ENCODE data around the gene PCDHGA12.

PCDHGA12 gene

DNA sequence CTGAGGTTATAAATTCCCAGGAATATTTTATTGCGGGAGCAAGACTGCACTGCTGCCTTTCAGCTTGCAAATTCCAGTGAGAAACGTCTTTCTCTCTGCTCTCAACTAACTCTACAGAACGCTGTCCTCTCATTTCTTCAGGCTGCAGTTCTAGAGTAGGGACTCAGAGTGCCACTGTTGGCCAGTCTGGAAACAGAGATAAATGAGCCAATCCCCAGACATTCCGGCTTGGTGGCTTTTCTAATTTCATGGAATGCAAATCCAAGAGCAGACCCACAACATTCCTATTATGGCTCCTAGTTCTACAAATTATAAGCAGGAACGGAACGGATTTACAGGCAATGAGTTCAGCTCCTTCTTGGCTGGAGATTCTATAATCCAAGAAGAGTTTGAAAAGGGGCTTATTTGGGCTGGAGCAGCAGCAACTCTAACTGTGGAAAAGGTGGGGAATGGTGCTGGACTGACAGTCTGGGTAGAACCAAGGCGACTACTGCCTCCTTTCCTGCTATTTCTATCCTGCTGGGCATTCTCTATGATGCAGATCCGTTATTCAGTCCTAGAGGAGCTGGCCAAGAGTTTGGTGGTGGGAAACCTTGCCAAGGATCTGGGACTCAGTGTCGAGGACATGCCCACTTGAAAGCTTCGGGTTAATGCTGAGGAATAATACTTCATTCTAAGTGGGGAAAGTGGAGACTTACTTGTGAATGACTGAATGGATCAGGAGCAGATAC is 9.3 kb downstream of the PCDHGA12 start:
- DNase-seq (ENCODE audit: low read depth): no peak

DNA sequence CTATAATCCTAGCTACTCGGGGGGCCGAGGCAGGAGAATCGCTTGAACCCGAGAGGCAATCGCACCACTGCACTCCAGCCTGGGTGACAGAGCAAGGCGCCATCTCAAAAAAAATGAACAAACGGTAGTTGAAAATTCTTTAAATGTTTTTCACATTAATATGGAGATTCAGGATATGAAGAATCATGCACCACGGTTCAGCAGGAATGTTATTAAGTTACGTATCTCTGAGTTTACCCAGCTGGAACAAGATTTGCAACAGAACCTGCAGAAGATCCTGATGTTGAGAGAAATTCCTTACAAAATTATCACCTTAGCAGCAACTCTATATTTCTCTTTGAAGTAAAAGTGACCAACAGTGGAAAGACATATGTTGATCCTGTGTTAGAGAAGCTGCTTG is 10.0 kb downstream of the PCDHGA12 start:
- no peak for DNase-seq (ENCODE audit: low read depth)

DNA sequence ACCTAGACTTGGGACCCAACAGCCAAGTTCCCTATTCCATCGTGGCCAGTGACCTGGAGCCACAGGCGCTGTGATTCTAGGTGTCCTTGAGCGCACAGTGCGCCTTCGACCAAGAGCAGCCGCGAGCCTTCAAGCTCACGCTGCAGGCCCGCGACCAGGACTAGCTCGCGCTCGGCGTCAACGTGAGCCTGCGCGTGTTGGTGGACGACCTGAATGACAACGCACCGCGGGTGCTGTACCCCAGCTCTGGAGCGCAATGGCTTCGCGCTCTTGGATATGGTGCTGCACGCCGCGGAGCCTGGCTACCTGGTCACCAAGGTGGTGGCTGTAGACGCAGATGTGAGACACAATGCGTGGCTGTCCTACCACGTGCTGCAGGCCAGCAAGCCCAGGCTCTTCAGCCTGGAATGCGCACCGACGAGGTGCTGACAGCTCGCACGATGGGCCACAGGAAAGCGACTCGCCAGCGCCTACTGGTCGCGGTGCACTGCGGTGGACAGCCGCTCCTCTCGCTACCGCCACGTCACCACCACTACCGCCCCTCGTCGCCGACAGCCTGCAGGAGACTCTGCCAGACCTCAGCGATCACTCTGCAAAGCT is 11.4 kb downstream of the PCDHGA12 start:
- no peak for DNase-seq (ENCODE audit: low read depth)

DNA sequence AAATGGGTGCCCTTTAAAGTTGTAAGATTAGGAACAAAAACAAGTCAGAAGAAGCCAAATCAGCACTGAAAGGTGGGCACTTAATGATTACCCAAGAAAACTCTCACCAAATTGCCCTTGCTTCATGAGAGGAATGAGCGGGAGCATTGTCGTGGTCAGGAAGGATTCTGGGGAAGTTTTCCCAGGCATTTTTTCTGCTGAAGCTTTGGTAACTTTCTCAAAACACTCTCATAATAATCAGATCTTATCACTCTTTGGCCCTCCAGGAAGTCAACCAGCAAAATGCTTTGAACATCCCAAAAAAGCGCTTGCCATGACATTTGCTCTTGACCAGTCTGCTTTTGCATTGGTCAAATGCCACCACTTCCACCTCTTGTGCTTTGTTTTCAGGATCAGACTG is 35.0 kb downstream of the PCDHGA12 start:
- no peak for DNase-seq (ENCODE audit: low read depth)

DNA sequence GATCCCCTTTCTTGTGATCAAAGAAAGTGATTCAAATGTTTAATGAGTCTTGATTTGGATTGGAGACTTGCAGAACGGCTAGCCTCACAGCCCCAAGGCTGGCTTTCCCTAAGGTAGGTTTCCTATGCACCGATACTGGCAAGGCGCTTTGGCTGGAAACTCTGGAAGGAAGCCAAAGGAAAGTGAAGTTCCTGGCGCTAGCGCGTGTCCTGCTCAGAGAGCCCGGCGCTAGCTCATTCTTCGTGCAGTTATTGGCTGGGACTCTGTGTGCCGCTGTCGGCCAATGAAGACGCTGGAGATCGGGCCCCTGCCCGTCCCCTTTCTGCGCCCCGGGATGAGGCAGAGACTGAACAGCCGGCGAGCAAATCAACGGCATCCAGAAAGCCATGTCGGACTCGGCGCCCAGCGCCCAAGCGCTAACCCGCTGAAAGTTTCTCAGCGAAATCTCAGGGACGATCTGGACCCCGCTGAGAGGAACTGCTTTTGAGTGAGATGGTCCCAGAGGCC is 45.4 kb downstream of the PCDHGA12 start, which contains the start of gene PCDHGC3:
Gene PCDHGC3 (plus strand): TSS at position 342 of the 507 bp plus-strand sequence. CDS start 151 bp downstream, at position 493.
- peak; percentile 92 for DNase-seq (ENCODE audit: low read depth)

DNA sequence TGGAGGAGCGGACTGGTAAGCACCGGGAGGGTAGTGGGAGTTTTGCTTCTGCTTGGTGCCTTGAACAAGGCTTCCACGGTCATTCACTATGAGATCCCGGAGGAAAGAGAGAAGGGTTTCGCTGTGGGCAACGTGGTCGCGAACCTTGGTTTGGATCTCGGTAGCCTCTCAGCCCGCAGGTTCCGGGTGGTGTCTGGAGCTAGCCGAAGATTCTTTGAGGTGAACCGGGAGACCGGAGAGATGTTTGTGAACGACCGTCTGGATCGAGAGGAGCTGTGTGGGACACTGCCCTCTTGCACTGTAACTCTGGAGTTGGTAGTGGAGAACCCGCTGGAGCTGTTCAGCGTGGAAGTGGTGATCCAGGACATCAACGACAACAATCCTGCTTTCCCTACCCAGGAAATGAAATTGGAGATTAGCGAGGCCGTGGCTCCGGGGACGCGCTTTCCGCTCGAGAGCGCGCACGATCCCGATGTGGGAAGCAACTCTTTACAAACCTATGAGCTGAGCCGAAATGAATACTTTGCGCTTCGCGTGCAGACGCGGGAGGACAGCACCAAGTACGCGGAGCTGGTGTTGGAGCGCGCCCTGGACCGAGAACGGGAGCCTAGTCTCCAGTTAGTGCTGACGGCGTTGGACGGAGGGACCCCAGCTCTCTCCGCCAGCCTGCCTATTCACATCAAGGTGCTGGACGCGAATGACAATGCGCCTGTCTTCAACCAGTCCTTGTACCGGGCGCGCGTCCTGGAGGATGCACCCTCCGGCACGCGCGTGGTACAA is 46.0 kb downstream of the PCDHGA12 start:
- DNase-seq (ENCODE audit: low read depth): peak; percentile 69

DNA sequence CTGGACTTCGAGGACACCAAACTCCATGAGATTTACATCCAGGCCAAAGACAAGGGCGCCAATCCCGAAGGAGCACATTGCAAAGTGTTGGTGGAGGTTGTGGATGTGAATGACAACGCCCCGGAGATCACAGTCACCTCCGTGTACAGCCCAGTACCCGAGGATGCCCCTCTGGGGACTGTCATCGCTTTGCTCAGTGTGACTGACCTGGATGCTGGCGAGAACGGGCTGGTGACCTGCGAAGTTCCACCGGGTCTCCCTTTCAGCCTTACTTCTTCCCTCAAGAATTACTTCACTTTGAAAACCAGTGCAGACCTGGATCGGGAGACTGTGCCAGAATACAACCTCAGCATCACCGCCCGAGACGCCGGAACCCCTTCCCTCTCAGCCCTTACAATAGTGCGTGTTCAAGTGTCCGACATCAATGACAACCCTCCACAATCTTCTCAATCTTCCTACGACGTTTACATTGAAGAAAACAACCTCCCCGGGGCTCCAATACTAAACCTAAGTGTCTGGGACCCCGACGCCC is 46.8 kb downstream of the PCDHGA12 start:
- no peak for DNase-seq (ENCODE audit: low read depth)

DNA sequence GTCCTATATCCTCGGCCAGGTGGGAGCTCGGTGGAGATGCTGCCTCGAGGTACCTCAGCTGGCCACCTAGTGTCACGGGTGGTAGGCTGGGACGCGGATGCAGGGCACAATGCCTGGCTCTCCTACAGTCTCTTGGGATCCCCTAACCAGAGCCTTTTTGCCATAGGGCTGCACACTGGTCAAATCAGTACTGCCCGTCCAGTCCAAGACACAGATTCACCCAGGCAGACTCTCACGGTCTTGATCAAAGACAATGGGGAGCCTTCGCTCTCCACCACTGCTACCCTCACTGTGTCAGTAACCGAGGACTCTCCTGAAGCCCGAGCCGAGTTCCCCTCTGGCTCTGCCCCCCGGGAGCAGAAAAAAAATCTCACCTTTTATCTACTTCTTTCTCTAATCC is 47.5 kb downstream of the PCDHGA12 start:
- no peak for DNase-seq (ENCODE audit: low read depth)

DNA sequence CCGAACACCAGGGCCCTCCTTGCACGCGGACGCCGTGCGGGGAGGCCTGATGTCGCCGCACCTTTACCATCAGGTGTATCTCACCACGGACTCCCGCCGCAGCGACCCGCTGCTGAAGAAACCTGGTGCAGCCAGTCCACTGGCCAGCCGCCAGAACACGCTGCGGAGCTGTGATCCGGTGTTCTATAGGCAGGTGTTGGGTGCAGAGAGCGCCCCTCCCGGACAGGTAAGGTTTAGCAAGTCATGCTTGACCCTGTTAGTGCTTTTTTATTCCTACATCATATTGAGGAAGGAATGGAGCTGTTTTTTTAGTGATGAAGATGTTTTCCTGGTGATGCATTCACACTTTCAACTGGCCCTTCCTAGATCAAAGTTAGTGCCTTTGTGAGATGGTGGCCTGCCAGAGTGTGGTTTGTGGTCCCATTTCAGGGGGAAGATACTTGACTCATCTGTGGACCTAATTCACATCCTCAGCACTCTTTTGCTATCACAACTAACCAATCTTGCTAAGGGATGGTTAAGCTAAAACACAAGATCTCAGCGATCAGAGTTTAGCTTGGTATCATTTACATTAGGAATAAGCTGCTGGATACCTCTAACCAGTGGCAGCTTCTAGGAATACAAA is 48.1 kb downstream of the PCDHGA12 start:
- no peak for DNase-seq (ENCODE audit: low read depth)

DNA sequence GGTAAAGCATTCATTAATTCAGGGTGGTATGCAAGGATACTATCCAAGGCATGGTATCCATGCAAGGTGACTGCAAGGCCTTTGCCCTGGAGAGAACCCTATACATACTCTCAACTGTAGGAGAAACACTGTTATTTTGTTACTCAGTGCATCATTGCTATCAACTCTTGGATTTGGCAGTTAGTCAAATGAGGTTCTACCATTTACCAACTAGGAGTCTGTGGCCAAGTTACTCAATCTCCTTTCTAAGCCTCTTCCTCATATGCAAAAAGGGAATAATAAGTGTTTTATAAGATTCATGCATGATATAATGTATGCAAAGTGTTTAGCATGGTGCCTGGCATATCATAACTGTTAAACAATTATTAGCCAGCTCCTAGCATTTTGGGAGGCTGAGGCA is 49.5 kb downstream of the PCDHGA12 start:
- DNase-seq (ENCODE audit: low read depth): no peak

Data from stromal cell of bone marrow (primary cell).